Omental fat pad (tissue), 4 donors: Measurements from ENCODE around the gene TRAPPC5. TPM values are rescaled to one million over a fixed set of nuclear protein-coding genes. Genes with fewer than 3 reads are reported as not detected.

Source experiments
- ATAC-seq: fragments of 150-250 bp; one replicate; pipeline ENCODE4 v1.9.1; 2016; ENCODE audit warnings: mild to moderate bottlenecking, moderate library complexity; ENCODE audit not compliant: low FRiP score
- DNase-seq: peaks from one replicate; pipeline ENCODE4 v3.0.0-alpha.2; 2019; ENCODE audit warnings: low spot score
- total RNA-seq, 4 donors: library from RNA; depleted of rRNA; stranded (reverse); fragments of >200 nt; gene quantifications; one replicate each; pipeline ENCODE4 v1.1.0, GENCODE V29; 2016
- TF ChIP-seq, protein P1 (sequence below), 3 donors: fragments of 450-650 bp; IDR thresholded peaks; one replicate each; pipeline ENCODE4 v1.5.1; 2016 to 2017; ENCODE audit warnings: antibody characterized with exemption in 3 of 3, mild to moderate bottlenecking in 3 of 3, moderate library complexity in 2 of 3

Gene TRAPPC5
- total RNA-seq, 4 donors from 2014 or later: 54.1 to 83.6 (median 76.7) TPM

DNA sequence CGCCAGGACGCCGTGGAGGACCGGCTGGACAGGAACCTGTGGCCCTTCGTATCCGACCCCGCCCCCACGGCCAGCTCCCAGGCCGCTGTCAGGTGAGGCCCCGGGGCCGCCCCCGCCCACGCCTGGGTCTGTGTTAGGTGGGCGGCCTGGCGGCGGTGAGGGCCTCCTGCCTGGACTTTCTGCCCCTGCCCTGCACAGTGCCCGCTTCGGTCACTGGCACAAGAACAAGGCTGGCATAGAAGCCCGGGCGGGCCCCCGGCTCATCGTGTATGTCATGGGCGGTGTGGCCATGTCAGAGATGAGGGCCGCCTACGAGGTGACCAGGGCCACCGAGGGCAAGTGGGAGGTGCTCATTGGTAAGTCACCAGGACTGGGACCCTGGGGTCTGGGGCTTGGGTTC, 33.5 kb upstream of the TRAPPC5 start:
- TF ChIP-seq, protein P1, sequence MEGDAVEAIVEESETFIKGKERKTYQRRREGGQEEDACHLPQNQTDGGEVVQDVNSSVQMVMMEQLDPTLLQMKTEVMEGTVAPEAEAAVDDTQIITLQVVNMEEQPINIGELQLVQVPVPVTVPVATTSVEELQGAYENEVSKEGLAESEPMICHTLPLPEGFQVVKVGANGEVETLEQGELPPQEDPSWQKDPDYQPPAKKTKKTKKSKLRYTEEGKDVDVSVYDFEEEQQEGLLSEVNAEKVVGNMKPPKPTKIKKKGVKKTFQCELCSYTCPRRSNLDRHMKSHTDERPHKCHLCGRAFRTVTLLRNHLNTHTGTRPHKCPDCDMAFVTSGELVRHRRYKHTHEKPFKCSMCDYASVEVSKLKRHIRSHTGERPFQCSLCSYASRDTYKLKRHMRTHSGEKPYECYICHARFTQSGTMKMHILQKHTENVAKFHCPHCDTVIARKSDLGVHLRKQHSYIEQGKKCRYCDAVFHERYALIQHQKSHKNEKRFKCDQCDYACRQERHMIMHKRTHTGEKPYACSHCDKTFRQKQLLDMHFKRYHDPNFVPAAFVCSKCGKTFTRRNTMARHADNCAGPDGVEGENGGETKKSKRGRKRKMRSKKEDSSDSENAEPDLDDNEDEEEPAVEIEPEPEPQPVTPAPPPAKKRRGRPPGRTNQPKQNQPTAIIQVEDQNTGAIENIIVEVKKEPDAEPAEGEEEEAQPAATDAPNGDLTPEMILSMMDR (IDR thresholded peaks at IDR 0.05): no peak
- no peak for DNase-seq
- ATAC-seq: no peak

GRCh38 chr19:7648265-7649014, 32.2 kb upstream of the TRAPPC5 start:
- DNase-seq (no peak), ATAC-seq (no peak)
- TF ChIP-seq, protein P1 (IDR thresholded peaks at IDR 0.05): no peak

GRCh38 chr19:7650148-7650547, 30.5 kb upstream of the TRAPPC5 start:
- no peak for ATAC-seq
- TF ChIP-seq, protein P1 (IDR thresholded peaks at IDR 0.05): no peak
- DNase-seq: no peak

DNA sequence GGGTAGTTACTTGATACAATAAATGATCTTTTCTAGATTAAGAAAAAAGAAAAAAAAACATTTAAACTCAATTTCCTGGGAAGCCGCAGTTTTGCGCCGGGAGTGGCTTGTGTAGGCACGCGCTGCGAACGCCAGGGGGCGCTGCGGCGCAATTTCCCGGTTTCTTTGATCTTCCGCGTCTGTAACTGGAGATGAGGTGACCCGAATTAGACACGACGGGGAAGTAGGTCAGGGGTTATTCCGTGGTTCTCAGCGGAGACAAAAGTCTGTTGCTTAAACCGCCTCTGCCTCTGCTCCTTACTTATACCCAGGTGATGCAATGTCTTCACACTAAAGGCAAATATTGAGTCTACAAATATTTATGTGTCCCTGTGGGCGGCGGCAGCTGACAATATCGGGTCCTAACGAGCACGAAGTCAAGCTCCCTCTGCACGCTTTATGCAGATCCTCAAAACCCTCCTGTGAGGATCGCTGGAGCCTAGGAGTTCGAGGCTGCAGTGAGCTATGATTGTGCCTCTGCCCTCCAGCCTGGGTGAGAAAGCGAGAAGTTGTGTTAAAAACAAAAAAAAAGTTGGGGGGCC, 28.5 kb upstream of the TRAPPC5 start:
- peak; percentile 68 for DNase-seq
- ATAC-seq: peak; percentile 62
- TF ChIP-seq, protein P1 (IDR thresholded peaks at IDR 0.05): peak in 2 of 3 donors; percentile 84 to 95

GRCh38 chr19:7654401-7654800, 26.2 kb upstream of the TRAPPC5 start:
- TF ChIP-seq, protein P1 (IDR thresholded peaks at IDR 0.05): no peak
- ATAC-seq: no peak
- DNase-seq: no peak

GRCh38 chr19:7655581-7655980, 25.1 kb upstream of the TRAPPC5 start:
- TF ChIP-seq, protein P1 (IDR thresholded peaks at IDR 0.05): no peak
- DNase-seq: no peak
- no peak for ATAC-seq
